Stomach (tissue), 9 donors: ENCODE data around the gene CCDC146. TPM values are rescaled to one million over a fixed set of nuclear protein-coding genes. Genes with fewer than 3 reads are reported as not detected.

Experiments used
- DNase-seq, 2 donors: peaks; one replicate each; pipeline versions ENCODE4 v3.0.0 to v3.0.0-alpha.2; 2013 to 2019
- H3K27ac ChIP-seq, 5 donors: fragments of 200-600 bp in 4 of 5; sonication (generic) in 4 of 5; one replicate each; pipeline ENCODE4 v1.5.1; 2013 to 2019; ENCODE audit warnings: mild to moderate bottlenecking in 1 of 5, moderate library complexity in 1 of 5
- H3K27me3 ChIP-seq, 3 donors: fragments of 200-600 bp; sonication (generic); one replicate each; pipeline ENCODE4 v1.5.1; 2017 to 2019; ENCODE audit warnings: mixed run types in 1 of 3
- H3K36me3 ChIP-seq, 4 donors: fragments of 200-600 bp; sonication (generic); 1 replicate in 3 of 4; 2 replicates in 1 of 4; pipeline ENCODE4 v1.5.1; 2016 to 2019
- H3K4me1 ChIP-seq, 4 donors: fragments of 200-600 bp; sonication (generic); one replicate each; pipeline ENCODE4 v1.5.1; 2016 to 2019
- H3K4me3 ChIP-seq, 4 donors: fragments of 200-600 bp; sonication (generic) in 3 of 4; one replicate each; pipeline ENCODE4 v1.5.1; 2016 to 2019; ENCODE audit warnings: mild to moderate bottlenecking in 1 of 4
- H3K9me3 ChIP-seq, 4 donors: fragments of 200-600 bp; sonication (generic); one replicate each; pipeline ENCODE4 v1.5.1; 2016 to 2019
- EP300 ChIP-seq: sonication (generic); formaldehyde crosslinking; IDR thresholded peaks from one replicate; pipeline ENCODE4 v1.6.1; 2017; ENCODE audit warnings: antibody characterized with exemption
- POLR2A ChIP-seq, 4 donors: fragments of 450-650 bp; IDR thresholded peaks; one replicate each; pipeline ENCODE4 v1.6.1; 2016; ENCODE audit warnings: antibody characterized with exemption in 4 of 4, control low read depth in 2 of 4, mild to moderate bottlenecking in 1 of 4, moderate library complexity in 1 of 4
- POLR2AphosphoS5 ChIP-seq, 3 donors: sonication (generic); formaldehyde crosslinking; IDR thresholded peaks; one replicate each; pipeline ENCODE4 v1.6.1; 2016; ENCODE audit warnings: antibody characterized with exemption in 3 of 3
- WGBS, 5 donors: extraction: QIAGEN DNeasy Blood & Tissue Kit in 3 of 5; methylation state at CpG; one replicate each; pipeline versions ENCODE4 v1.1.5 to v1.1.7; 2013 to 2018; 5-methylcytosine and 5-hydroxymethylcytosine counted together
- intact Hi-C: fragments of 100-400 bp; cut with DNase I; formaldehyde crosslinking; loops from one replicate; pipeline ENCODE4 v1.15.1; 2023; ENCODE audit warnings: low total_unique reads
- polyA plus RNA-seq, 3 donors: library from polyadenylated mRNA; stranded (reverse); fragments of 200-250 nt; gene quantifications; one replicate each; pipeline ENCODE4 v1.2.3, GENCODE V29; 2013
- total RNA-seq, 5 donors: library from RNA; depleted of rRNA; stranded (reverse); fragments of >200 nt; gene quantifications; one replicate each; pipeline versions ENCODE4 v1.1.0 to v1.2.3, GENCODE V29; 2014 to 2016
- TF ChIP-seq, protein P1 (sequence below), 7 experiments: fragments of 450-650 bp in 4 of 7; fragments of 200-600 bp in 3 of 7; sonication (generic) in 3 of 7; IDR thresholded peaks; one replicate each; pipeline ENCODE4 v1.5.1; 2016 to 2019; ENCODE audit warnings: antibody characterized with exemption in 7 of 7, control low read depth in 2 of 7, mild to moderate bottlenecking in 1 of 7
- donor health status: healthy with polysubstance abuse.
- donor health status: Bipolar disorder and iron deficiency.
- donor health status: healthy.

CCDC146 gene
- total and polyA plus RNA-seq, 8 donors, result 1.3 to 193 (median 26.5) TPM

DNA sequence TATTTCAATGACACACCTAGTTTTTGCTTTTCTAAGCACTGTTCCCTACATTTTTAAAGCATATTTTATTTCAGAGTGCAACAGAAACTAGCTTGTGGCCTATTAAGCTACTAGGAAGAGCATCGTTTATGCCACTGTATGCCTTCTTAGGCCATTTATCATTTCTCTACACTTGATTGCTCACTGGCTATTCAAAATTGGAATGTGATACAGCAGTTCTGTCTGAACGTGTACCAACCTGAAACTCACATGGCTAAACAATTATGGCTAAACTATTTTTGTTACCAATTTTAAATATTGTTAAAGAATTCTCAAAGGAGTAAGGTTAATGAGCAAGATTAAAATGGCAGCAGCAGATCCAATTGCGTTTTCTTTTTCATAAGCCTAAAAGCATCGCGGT is 188.6 kb downstream of the CCDC146 start:
- no peak for DNase-seq
- peaks cover 0 to 4% (median 0%) of the 10 kb centered on the region in 4 donors for H3K9me3 ChIP-seq
- H3K4me1 ChIP-seq, result peaks cover 0 to 53% (median 24%) of the 10 kb centered on the region in 4 donors
- no peak overlapping the region for H3K27ac ChIP-seq
- no peak overlapping the region for H3K4me3 ChIP-seq
- 86 to 95% (median 90%) methylated on average over 5 of the region's 5 CpGs for WGBS, 5 donors
- intact Hi-C loops, result no loop called here
- peaks cover 6 to 71% (median 52%) of the 10 kb centered on the region in 4 donors for H3K36me3 ChIP-seq
- TF ChIP-seq POLR2AphosphoS5 (IDR thresholded peaks at IDR 0.05), result no peak
- TF ChIP-seq EP300, result no peak
- TF ChIP-seq, protein P1, sequence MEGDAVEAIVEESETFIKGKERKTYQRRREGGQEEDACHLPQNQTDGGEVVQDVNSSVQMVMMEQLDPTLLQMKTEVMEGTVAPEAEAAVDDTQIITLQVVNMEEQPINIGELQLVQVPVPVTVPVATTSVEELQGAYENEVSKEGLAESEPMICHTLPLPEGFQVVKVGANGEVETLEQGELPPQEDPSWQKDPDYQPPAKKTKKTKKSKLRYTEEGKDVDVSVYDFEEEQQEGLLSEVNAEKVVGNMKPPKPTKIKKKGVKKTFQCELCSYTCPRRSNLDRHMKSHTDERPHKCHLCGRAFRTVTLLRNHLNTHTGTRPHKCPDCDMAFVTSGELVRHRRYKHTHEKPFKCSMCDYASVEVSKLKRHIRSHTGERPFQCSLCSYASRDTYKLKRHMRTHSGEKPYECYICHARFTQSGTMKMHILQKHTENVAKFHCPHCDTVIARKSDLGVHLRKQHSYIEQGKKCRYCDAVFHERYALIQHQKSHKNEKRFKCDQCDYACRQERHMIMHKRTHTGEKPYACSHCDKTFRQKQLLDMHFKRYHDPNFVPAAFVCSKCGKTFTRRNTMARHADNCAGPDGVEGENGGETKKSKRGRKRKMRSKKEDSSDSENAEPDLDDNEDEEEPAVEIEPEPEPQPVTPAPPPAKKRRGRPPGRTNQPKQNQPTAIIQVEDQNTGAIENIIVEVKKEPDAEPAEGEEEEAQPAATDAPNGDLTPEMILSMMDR (IDR thresholded peaks at IDR 0.05), result no peak
- no peak for TF ChIP-seq POLR2A (IDR thresholded peaks at IDR 0.05)
- H3K27me3 ChIP-seq, result no peaks in the 10 kb centered on the region

DNA sequence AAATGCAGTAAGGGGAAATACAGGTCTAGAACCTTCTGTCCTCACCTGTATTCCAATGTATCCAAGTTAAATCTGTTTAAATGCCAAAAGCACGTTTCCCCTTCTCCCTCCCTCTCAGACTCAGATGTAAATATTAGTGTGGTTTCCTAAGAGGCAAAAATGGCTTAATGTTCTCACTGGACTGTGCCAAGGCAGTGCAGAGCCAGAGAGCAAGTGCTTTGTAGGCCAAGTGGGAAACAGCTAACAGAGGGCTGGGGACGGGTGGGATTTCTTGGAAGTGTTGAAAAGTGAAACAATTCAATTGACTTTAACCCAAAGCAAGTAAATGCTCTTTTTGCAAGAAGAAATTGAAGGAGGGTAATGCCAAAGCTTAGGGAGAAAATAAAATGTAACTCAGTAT is 190.7 kb downstream of the CCDC146 start:
- WGBS, 5 donors, result 50 to 65% (median 63%) methylated on average over 2 of the region's 2 CpGs
- intact Hi-C loops, result no loop called here
- TF ChIP-seq EP300 (no peak), POLR2A (IDR thresholded peaks at IDR 0.05) (no peak), POLR2AphosphoS5 (IDR thresholded peaks at IDR 0.05) (no peak)
- TF ChIP-seq, protein P1 (IDR thresholded peaks at IDR 0.05), result no peak
- H3K9me3 ChIP-seq, result no peaks in the 10 kb centered on the region
- peak overlapping the region in 1 of 5 donors; percentile 8 for H3K27ac ChIP-seq
- H3K27me3 ChIP-seq, result no peaks in the 10 kb centered on the region
- H3K36me3 ChIP-seq, result peaks cover 6 to 85% (median 67%) of the 10 kb centered on the region in 4 donors
- DNase-seq, result peak in 1 of 2 donors; percentile 41
- H3K4me3 ChIP-seq, result no peak overlapping the region
- H3K4me1 ChIP-seq, result peaks cover 0 to 52% (median 23%) of the 10 kb centered on the region in 4 donors

DNA sequence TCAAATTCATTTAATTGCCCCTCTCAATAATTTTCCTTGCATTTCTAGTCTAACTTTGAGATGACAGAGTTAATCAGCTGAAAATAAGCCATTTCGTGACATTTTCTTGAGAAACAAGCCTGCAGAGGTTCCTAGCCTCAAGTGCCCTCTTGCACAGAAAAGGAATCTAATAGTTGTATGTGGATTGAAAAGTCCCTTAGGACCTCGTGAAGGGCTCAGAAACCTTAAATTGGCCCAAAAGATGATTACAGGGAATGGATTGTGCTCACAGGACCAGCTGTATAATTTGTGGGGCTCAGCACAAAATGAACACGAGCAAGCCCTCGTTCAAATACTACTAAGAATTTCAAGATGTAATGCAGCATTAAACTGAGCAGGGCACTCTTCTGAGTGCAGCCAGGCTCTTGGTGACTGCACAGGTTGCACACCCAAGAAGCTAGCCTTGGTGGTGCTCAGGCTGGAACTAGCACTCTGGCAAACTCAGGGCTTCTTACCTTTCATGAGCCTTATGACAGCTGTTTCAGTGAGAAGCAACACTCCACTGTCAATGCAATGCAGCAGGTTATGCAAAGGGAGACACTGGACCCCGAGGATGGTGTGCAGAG is 191.6 kb downstream of the CCDC146 start:
- Histone ChIP-seq H3K36me3 (peaks cover 6 to 80% (median 66%) of the 10 kb centered on the region in 4 donors), H3K4me1 (peaks cover 0 to 49% (median 20%) of the 10 kb centered on the region in 4 donors), H3K4me3 (no peak overlapping the region), H3K9me3 (no peaks in the 10 kb centered on the region), H3K27me3 (no peaks in the 10 kb centered on the region), H3K27ac (no peak overlapping the region)
- TF ChIP-seq POLR2A (IDR thresholded peaks at IDR 0.05), result no peak
- no peak for TF ChIP-seq POLR2AphosphoS5 (IDR thresholded peaks at IDR 0.05)
- TF ChIP-seq, protein P1 (IDR thresholded peaks at IDR 0.05), result no peak
- no peak for TF ChIP-seq EP300
- 65 to 92% (median 88%) methylated on average over 5 of the region's 5 CpGs for WGBS, 5 donors
- no peak for DNase-seq
- intact Hi-C loops, result no loop called here

DNA sequence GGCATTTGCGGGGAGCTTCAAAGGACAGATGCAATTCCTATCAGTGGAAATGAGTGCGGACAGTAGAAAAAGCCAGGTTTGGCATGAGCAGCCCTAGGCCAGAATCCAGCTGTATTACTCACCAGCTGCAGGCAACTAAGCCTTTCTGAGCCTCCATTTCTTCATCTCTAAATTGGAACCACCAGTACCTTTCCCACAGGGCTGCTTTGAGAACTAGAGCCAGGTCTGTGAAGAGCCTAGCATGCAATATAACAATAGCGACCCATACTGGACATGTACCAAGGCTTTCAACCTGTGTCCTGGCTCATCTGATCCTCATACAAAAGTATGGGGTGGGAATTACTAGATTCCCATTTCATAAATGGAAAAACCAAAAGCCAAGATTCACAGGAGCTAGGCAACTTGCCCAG is 192.8 kb downstream of the CCDC146 start:
- WGBS, 5 donors, result 81 to 95% (median 89%) methylated on average over 3 of the region's 3 CpGs
- intact Hi-C loops, result no loop called here
- no peak for DNase-seq

More for the DNA sequence above, 192.8 kb downstream of the CCDC146 start:
- H3K4me1 ChIP-seq, result peaks cover 0 to 37% (median 14%) of the 10 kb centered on the region in 4 donors
- H3K4me3 ChIP-seq, result no peak overlapping the region
- peaks cover 6 to 74% (median 71%) of the 10 kb centered on the region in 4 donors for H3K36me3 ChIP-seq
- no peak for TF ChIP-seq EP300
- TF ChIP-seq POLR2A (IDR thresholded peaks at IDR 0.05), result no peak
- H3K27ac ChIP-seq, result no peak overlapping the region
- no peaks in the 10 kb centered on the region for H3K9me3 ChIP-seq
- no peaks in the 10 kb centered on the region for H3K27me3 ChIP-seq
